ENCODE results near the gene MIS18BP1. TPM values are rescaled to one million over a fixed set of nuclear protein-coding genes. Genes with fewer than 3 reads are reported as not detected.
A peak's percentile ranks its signal among the peaks of the same experiment; 100 is the strongest.

MIS18BP1 gene
- total RNA-seq, 1 experiment from 2014 or later, result 38.4 TPM

DNA sequence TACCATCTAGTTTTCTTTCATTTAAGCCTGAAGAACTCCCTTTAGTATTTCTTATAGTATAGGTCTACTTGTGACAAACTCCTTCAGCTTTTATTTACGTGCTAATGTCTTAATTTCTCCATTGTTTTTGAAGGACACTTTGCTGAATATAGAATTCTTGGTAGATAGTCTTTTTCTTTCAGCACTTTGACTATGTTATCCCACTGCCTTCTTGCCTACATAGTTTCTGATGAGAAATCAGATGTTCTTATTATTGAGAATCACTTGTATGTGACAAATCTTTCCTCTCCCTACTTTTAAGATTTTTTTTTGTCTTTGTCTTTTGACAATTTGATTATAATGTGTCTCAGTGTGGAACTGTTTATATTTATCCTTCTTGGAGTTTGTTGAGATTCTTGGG is 5.1 kb upstream of the MIS18BP1 start:
- H3K4me1 Mint-ChIP-seq (ENCODE audit: low read depth, unreplicated experiment), result no peaks in the 10 kb centered on the region
- H3K4me3 Mint-ChIP-seq (ENCODE audit: unreplicated experiment), result no peak overlapping the region
- Histone ChIP-seq H3K9me3 (peaks cover 11% of the 10 kb centered on the region), H3K4me1 (no peaks in the 10 kb centered on the region), H3K27me3 (replicated peaks; ENCODE audit: control insufficient read depth, insufficient read depth, low read length) (no peaks in the 10 kb centered on the region), H3K4me3 (ENCODE audit: low read depth, low read length) (no peak overlapping the region), H3K36me3 (ENCODE audit: control insufficient read depth, insufficient read depth, low read length) (no peaks in the 10 kb centered on the region)
- TF ChIP-seq, protein P1, sequence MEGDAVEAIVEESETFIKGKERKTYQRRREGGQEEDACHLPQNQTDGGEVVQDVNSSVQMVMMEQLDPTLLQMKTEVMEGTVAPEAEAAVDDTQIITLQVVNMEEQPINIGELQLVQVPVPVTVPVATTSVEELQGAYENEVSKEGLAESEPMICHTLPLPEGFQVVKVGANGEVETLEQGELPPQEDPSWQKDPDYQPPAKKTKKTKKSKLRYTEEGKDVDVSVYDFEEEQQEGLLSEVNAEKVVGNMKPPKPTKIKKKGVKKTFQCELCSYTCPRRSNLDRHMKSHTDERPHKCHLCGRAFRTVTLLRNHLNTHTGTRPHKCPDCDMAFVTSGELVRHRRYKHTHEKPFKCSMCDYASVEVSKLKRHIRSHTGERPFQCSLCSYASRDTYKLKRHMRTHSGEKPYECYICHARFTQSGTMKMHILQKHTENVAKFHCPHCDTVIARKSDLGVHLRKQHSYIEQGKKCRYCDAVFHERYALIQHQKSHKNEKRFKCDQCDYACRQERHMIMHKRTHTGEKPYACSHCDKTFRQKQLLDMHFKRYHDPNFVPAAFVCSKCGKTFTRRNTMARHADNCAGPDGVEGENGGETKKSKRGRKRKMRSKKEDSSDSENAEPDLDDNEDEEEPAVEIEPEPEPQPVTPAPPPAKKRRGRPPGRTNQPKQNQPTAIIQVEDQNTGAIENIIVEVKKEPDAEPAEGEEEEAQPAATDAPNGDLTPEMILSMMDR (IDR thresholded peaks at IDR 0.05; ENCODE audit: insufficient read depth in 1 of 2, low read depth in 1 of 2, low read length in 1 of 2, severe bottlenecking in 1 of 2, unreplicated experiment in 1 of 2), result no peak
- BruUV-seq (replicated peaks), result no TSS peak
- ChIA-PET POLR2A (no interaction called here), CTCF (no interaction called here)
- intact Hi-C loops (cut with micrococcal nuclease; ENCODE audit: unreplicated experiment), result no loop called here
- H3K36me3 Mint-ChIP-seq (ENCODE audit: insufficient read depth, unreplicated experiment), result peaks cover 5% of the 10 kb centered on the region
- no peaks in the 10 kb centered on the region for H3K27me3 Mint-ChIP-seq (ENCODE audit: insufficient read depth, unreplicated experiment)
- peaks cover 39% of the 10 kb centered on the region for H3K9me3 Mint-ChIP-seq (ENCODE audit: unreplicated experiment)
- H3K27ac Mint-ChIP-seq (ENCODE audit: unreplicated experiment), result no peak overlapping the region
- DNase-seq, result no peak

DNA sequence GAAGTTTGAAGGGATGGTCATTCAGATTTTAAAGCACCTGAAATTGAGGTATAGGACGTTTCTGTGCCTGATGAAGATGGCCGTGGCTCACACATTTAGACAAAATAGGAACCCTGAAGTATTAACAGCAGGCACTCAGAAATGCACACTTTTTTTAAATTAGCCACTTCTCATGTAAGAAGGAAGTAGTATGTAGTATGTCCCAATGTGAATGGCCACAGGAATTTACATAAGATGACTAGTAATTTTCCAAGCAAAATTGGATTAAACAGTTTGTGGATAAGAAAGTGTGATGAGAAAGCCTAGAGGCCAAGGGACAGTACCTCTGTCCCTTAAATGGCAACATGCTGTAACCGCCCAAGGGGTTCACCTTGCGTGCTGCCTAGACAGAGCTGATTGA is 1.8 kb upstream of the MIS18BP1 start:
- Mint-ChIP-seq H3K4me3 (ENCODE audit: unreplicated experiment) (no peak overlapping the region), H3K27ac (ENCODE audit: unreplicated experiment) (no peak overlapping the region), H3K9me3 (ENCODE audit: unreplicated experiment) (peaks cover 29% of the 10 kb centered on the region), H3K36me3 (ENCODE audit: insufficient read depth, unreplicated experiment) (peaks cover 9% of the 10 kb centered on the region), H3K27me3 (ENCODE audit: insufficient read depth, unreplicated experiment) (no peaks in the 10 kb centered on the region), H3K4me1 (ENCODE audit: low read depth, unreplicated experiment) (no peaks in the 10 kb centered on the region)
- Histone ChIP-seq H3K27me3 (replicated peaks; ENCODE audit: control insufficient read depth, insufficient read depth, low read length) (no peaks in the 10 kb centered on the region), H3K36me3 (ENCODE audit: control insufficient read depth, insufficient read depth, low read length) (no peaks in the 10 kb centered on the region), H3K9me3 (peaks cover 11% of the 10 kb centered on the region), H3K4me3 (ENCODE audit: low read depth, low read length) (no peak overlapping the region), H3K4me1 (no peaks in the 10 kb centered on the region)
- TF ChIP-seq, protein P1 (IDR thresholded peaks at IDR 0.05; ENCODE audit: insufficient read depth in 1 of 2, low read depth in 1 of 2, low read length in 1 of 2, severe bottlenecking in 1 of 2, unreplicated experiment in 1 of 2), result no peak
- DNase-seq, result no peak
- ChIA-PET POLR2A (no interaction called here), CTCF (no interaction called here)
- BruUV-seq (replicated peaks), result no TSS peak
- intact Hi-C loops (cut with micrococcal nuclease; ENCODE audit: unreplicated experiment), result loop anchor here (5.0 kb wide), 3 partner anchors 292 to 357 kb away; partner anchors contain the start of genes KLHL28 and TOGARAM1

- H3K9me3 Mint-ChIP-seq (ENCODE audit: unreplicated experiment), result peaks cover 20% of the 10 kb centered on the region
- Histone ChIP-seq H3K9me3 (peaks cover 7% of the 10 kb centered on the region), H3K4me1 (no peaks in the 10 kb centered on the region), H3K36me3 (ENCODE audit: control insufficient read depth, insufficient read depth, low read length) (no peaks in the 10 kb centered on the region), H3K27me3 (replicated peaks; ENCODE audit: control insufficient read depth, insufficient read depth, low read length) (no peaks in the 10 kb centered on the region), H3K4me3 (ENCODE audit: low read depth, low read length) (peak overlapping the region; percentile 66)
- POLR2A ChIA-PET, result interaction anchor here (1.0 kb wide), 2 partner anchors 117 to 292 kb away, joined by 3 read pairs; partner anchors contain the start of gene KLHL28
- peak overlapping the region; percentile 86 for H3K4me3 Mint-ChIP-seq (ENCODE audit: unreplicated experiment)
- H3K27me3 Mint-ChIP-seq (ENCODE audit: insufficient read depth, unreplicated experiment), result no peaks in the 10 kb centered on the region
- TF ChIP-seq, protein P1 (IDR thresholded peaks at IDR 0.05; ENCODE audit: insufficient read depth in 1 of 2, low read depth in 1 of 2, low read length in 1 of 2, severe bottlenecking in 1 of 2, unreplicated experiment in 1 of 2), result no peak
- H3K27ac Mint-ChIP-seq (ENCODE audit: unreplicated experiment), result peak overlapping the region; percentile 96
- peak in 1 of 2 experiments; percentile 12 for DNase-seq
- H3K36me3 Mint-ChIP-seq (ENCODE audit: insufficient read depth, unreplicated experiment), result peaks cover 9% of the 10 kb centered on the region
- BruUV-seq (replicated peaks), result TSS peak; percentile 90
- intact Hi-C loops (cut with micrococcal nuclease; ENCODE audit: unreplicated experiment), result loop anchor here (1.0 to 5.0 kb wide), 7 partner anchors 17 to 357 kb away; partner anchors contain the start of genes FKBP3, KLHL28 and TOGARAM1
- no peaks in the 10 kb centered on the region for H3K4me1 Mint-ChIP-seq (ENCODE audit: low read depth, unreplicated experiment)
- CTCF ChIA-PET, result interaction anchor here (0.5 to 1.5 kb wide), 4 partner anchors 15 to 118 kb away, joined by 3 to 15 read pairs (median 4); partner anchors contain the start of gene FANCM
Observed at GRCh38 chr14:45253754-45254310, 830 bp upstream of the MIS18BP1 start.
